ENCODE measurements around the gene SPATA17.

- TF ChIP-seq, protein P1, sequence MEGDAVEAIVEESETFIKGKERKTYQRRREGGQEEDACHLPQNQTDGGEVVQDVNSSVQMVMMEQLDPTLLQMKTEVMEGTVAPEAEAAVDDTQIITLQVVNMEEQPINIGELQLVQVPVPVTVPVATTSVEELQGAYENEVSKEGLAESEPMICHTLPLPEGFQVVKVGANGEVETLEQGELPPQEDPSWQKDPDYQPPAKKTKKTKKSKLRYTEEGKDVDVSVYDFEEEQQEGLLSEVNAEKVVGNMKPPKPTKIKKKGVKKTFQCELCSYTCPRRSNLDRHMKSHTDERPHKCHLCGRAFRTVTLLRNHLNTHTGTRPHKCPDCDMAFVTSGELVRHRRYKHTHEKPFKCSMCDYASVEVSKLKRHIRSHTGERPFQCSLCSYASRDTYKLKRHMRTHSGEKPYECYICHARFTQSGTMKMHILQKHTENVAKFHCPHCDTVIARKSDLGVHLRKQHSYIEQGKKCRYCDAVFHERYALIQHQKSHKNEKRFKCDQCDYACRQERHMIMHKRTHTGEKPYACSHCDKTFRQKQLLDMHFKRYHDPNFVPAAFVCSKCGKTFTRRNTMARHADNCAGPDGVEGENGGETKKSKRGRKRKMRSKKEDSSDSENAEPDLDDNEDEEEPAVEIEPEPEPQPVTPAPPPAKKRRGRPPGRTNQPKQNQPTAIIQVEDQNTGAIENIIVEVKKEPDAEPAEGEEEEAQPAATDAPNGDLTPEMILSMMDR (IDR thresholded peaks at IDR 0.05) = no peak
- TF ChIP-seq JUND (IDR thresholded peaks at IDR 0.05) (no peak), POLR2AphosphoS5 (IDR thresholded peaks at IDR 0.05; ENCODE audit: low read depth, low read length) (no peak), TEAD4 (IDR thresholded peaks at IDR 0.05; ENCODE audit: borderline replicate concordance, insufficient read depth) (no peak), SIN3A (IDR thresholded peaks at IDR 0.05; ENCODE audit: borderline replicate concordance, low read depth, low read length) (no peak), SMC3 (IDR thresholded peaks at IDR 0.05; ENCODE audit: low read depth, low read length) (no peak), MEF2A (IDR thresholded peaks at IDR 0.05; ENCODE audit: borderline replicate concordance, low read depth) (no peak), RAD21 (IDR thresholded peaks at IDR 0.05; ENCODE audit: low read length) (no peak), TAF1 (IDR thresholded peaks at IDR 0.05; ENCODE audit: borderline replicate concordance, low read depth, low read length) (no peak), NRF1 (IDR thresholded peaks at IDR 0.05; ENCODE audit: low read depth, low read length) (no peak), RCOR1 (IDR thresholded peaks at IDR 0.05; ENCODE audit: low read length) (no peak)
- TF ChIP-seq, protein P2, sequence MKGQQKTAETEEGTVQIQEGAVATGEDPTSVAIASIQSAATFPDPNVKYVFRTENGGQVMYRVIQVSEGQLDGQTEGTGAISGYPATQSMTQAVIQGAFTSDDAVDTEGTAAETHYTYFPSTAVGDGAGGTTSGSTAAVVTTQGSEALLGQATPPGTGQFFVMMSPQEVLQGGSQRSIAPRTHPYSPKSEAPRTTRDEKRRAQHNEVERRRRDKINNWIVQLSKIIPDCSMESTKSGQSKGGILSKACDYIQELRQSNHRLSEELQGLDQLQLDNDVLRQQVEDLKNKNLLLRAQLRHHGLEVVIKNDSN (IDR thresholded peaks at IDR 0.05; ENCODE audit: borderline replicate concordance, low read depth) = no peak
These were observed 216.5 kb downstream of the SPATA17 start for GRCh38 chr1:217847643-217848042.
